Loucy (cell line): ENCODE results near the gene RALGPS2.

Experiments used
- H2AFZ ChIP-seq: fragments of 200-600 bp; sonication (generic); 2 replicates; pipeline ENCODE4 v1.6.0; 2016; ENCODE audit warnings: antibody characterized with exemption, mild to moderate bottlenecking, low read length, moderate library complexity
- H3F3A ChIP-seq: fragments of 200-600 bp; 2 replicates; pipeline ENCODE4 v1.6.0; 2016; ENCODE audit warnings: antibody characterized with exemption, low read depth, mild to moderate bottlenecking
- H3K27me3 ChIP-seq: fragments of 200-600 bp; sonication (generic); 2 replicates; pipeline ENCODE4 v1.6.1; 2014; ENCODE audit warnings: low read length, mild to moderate bottlenecking; ENCODE audit not compliant: insufficient read depth, poor library complexity, severe bottlenecking
- H3K36me3 ChIP-seq: fragments of 200-600 bp; sonication (generic); 2 replicates; pipeline ENCODE4 v1.6.1; 2016; ENCODE audit warnings: low read length; ENCODE audit not compliant: insufficient read depth
- H3K4me1 ChIP-seq: fragments of 200-600 bp; sonication (generic); 2 replicates; pipeline ENCODE4 v1.5.1; 2014; ENCODE audit warnings: low read length, mild to moderate bottlenecking; ENCODE audit not compliant: insufficient read depth, poor library complexity, severe bottlenecking
- H3K4me2 ChIP-seq: fragments of 200-600 bp; sonication (generic); 2 replicates; pipeline ENCODE4 v1.6.0; 2014; ENCODE audit warnings: antibody characterized with exemption, low read length, low read depth, mild to moderate bottlenecking; ENCODE audit not compliant: poor library complexity, severe bottlenecking
- H3K4me3 ChIP-seq: fragments of 200-600 bp; sonication (generic); 2 replicates; pipeline ENCODE4 v1.5.1; 2014; ENCODE audit warnings: low read length, mild to moderate bottlenecking, mixed read lengths; ENCODE audit not compliant: poor library complexity, severe bottlenecking
- H3K79me2 ChIP-seq: fragments of 200-600 bp; sonication (generic); 2 replicates; pipeline ENCODE4 v1.6.1; 2014; ENCODE audit warnings: low read length; ENCODE audit not compliant: insufficient read depth
- H3K9ac ChIP-seq: fragments of 200-600 bp; sonication (generic); 2 replicates; pipeline ENCODE4 v1.6.0; 2014; ENCODE audit warnings: mild to moderate bottlenecking, low read depth, low read length, moderate library complexity; ENCODE audit not compliant: poor library complexity, severe bottlenecking
- H3K9me2 ChIP-seq: fragments of 200-600 bp; sonication (generic); replicated peaks from 2 replicates; pipeline ENCODE4 v1.6.1; 2016; ENCODE audit warnings: low read depth, low read length, mixed read lengths
- H3K9me3 ChIP-seq: fragments of 200-600 bp; sonication (generic); 2 replicates; pipeline ENCODE4 v1.6.1; 2014; ENCODE audit warnings: mild to moderate bottlenecking, antibody characterized with exemption, low read length, low read depth; ENCODE audit not compliant: insufficient read depth
- H4K20me1 ChIP-seq: fragments of 200-600 bp; sonication (generic); 2 replicates; pipeline ENCODE4 v1.6.0; 2014; ENCODE audit warnings: antibody characterized with exemption, low read length, mild to moderate bottlenecking; ENCODE audit not compliant: insufficient read depth, poor library complexity, severe bottlenecking
- CTCF ChIP-seq: fragments of 200-600 bp; sonication (generic); conservative IDR thresholded peaks from 2 replicates; pipeline ENCODE4 v1.5.1; 2014; ENCODE audit warnings: mild to moderate bottlenecking, antibody characterized with exemption, low read length
- EZH2phosphoT487 ChIP-seq: fragments of 200-600 bp; IDR thresholded peaks from 2 replicates; pipeline ENCODE4 v1.6.1; 2018; ENCODE audit warnings: antibody characterized with exemption, mild to moderate bottlenecking, moderate library complexity, borderline replicate concordance

Gene RALGPS2

GRCh38 chr1:178682886-178683285 is 42.2 kb upstream of the RALGPS2 start:
- H3K4me1 ChIP-seq: no peaks in the 10 kb centered on the region
- no peaks in the 10 kb centered on the region for H3F3A ChIP-seq
- H3K79me2 ChIP-seq: no peaks in the 10 kb centered on the region
- H2AFZ ChIP-seq: no peak overlapping the region
- TF ChIP-seq CTCF: no peak
- TF ChIP-seq EZH2phosphoT487: no peak
- no peak overlapping the region for H3K4me3 ChIP-seq
- no peaks in the 10 kb centered on the region for H3K9me3 ChIP-seq
- no peaks in the 10 kb centered on the region for H3K36me3 ChIP-seq
- no peaks in the 10 kb centered on the region for H3K9me2 ChIP-seq
- H3K27me3 ChIP-seq: no peaks in the 10 kb centered on the region
- H3K4me2 ChIP-seq: no peak overlapping the region
- H3K9ac ChIP-seq: no peak overlapping the region
- no peaks in the 10 kb centered on the region for H4K20me1 ChIP-seq

GRCh38 chr1:178683291-178683690 is 41.8 kb upstream of the RALGPS2 start:
- H3K4me1 ChIP-seq: no peaks in the 10 kb centered on the region
- no peaks in the 10 kb centered on the region for H3K9me3 ChIP-seq
- H3K79me2 ChIP-seq: no peaks in the 10 kb centered on the region
- no peaks in the 10 kb centered on the region for H4K20me1 ChIP-seq
- no peaks in the 10 kb centered on the region for H3K27me3 ChIP-seq
- H3K4me2 ChIP-seq: no peak overlapping the region
- H3K9ac ChIP-seq: no peak overlapping the region
- no peaks in the 10 kb centered on the region for H3F3A ChIP-seq
- no peak overlapping the region for H2AFZ ChIP-seq
- H3K9me2 ChIP-seq: no peaks in the 10 kb centered on the region
- H3K4me3 ChIP-seq: no peak overlapping the region
- H3K36me3 ChIP-seq: no peaks in the 10 kb centered on the region
- no peak for TF ChIP-seq EZH2phosphoT487
- no peak for TF ChIP-seq CTCF

- TF ChIP-seq CTCF: no peak
- TF ChIP-seq EZH2phosphoT487: no peak
- H3K79me2 ChIP-seq: no peaks in the 10 kb centered on the region
- no peak overlapping the region for H2AFZ ChIP-seq
- no peaks in the 10 kb centered on the region for H3K4me1 ChIP-seq
- H3K4me2 ChIP-seq: no peak overlapping the region
- H3K9ac ChIP-seq: no peak overlapping the region
- no peaks in the 10 kb centered on the region for H3K9me2 ChIP-seq
- H3F3A ChIP-seq: no peaks in the 10 kb centered on the region
- no peak overlapping the region for H3K4me3 ChIP-seq
- H3K9me3 ChIP-seq: no peaks in the 10 kb centered on the region
- no peaks in the 10 kb centered on the region for H4K20me1 ChIP-seq
- no peaks in the 10 kb centered on the region for H3K27me3 ChIP-seq
- H3K36me3 ChIP-seq: no peaks in the 10 kb centered on the region
Measured at GRCh38 chr1:178684111-178684510, 40.9 kb upstream of the RALGPS2 start.
